Fibroblast of the aortic adventitia (primary cell): ENCODE data around the gene AMOT. TPM values are rescaled to one million over a fixed set of nuclear protein-coding genes. Genes with fewer than 3 reads are reported as not detected.
"Not testable (repeated sequence)": the region's sequence is repeated elsewhere in the genome, so short reads cannot be mapped to it uniquely, and the experiment has no call there.

Experiments used
- DNase-seq: peaks from one replicate; pipeline ENCODE4 v3.0.0-alpha.2; 2010; ENCODE audit warnings: low read depth
- H3K4me3 ChIP-seq: 2 replicates; pipeline ENCODE4 v1.5.1; 2011; ENCODE audit warnings: low read depth, mild to moderate bottlenecking, control low read depth, low read length, moderate library complexity
- total RNA-seq: library from RNA; depleted of rRNA; stranded (reverse); fragments of >200 nt; gene quantifications from 2 replicates; pipeline ENCODE4 v1.2.3, GENCODE V29; 2012; ENCODE audit warnings: low replicate concordance
- TF ChIP-seq, protein P1 (sequence below): IDR thresholded peaks from 2 replicates; pipeline ENCODE4 v1.5.1; 2011; ENCODE audit warnings: mild to moderate bottlenecking, low read length, control low read depth, inconsistent platforms; ENCODE audit not compliant: insufficient read depth

The AMOT gene
- total RNA-seq, 1 donor: 11.0 TPM

DNA sequence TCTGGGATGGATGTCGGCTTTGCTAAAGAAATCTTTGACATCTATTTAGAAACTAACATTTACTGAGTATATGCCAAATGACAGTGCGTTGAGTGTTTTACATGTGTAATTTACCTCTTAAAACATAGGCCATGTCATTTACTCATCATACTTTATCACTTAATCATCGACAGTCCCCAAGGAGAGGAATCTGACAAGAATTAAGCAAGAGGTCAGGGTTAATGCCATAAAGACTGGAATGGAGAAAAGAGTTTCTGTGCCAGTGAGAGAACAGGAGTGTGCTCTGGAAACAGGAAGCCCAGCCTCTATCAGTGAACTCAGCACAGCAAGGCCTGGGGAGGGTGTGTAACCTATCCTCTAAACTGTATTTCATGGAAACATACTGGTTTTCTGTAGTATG is 28.0 kb upstream of the AMOT start:
- TF ChIP-seq, protein P1, sequence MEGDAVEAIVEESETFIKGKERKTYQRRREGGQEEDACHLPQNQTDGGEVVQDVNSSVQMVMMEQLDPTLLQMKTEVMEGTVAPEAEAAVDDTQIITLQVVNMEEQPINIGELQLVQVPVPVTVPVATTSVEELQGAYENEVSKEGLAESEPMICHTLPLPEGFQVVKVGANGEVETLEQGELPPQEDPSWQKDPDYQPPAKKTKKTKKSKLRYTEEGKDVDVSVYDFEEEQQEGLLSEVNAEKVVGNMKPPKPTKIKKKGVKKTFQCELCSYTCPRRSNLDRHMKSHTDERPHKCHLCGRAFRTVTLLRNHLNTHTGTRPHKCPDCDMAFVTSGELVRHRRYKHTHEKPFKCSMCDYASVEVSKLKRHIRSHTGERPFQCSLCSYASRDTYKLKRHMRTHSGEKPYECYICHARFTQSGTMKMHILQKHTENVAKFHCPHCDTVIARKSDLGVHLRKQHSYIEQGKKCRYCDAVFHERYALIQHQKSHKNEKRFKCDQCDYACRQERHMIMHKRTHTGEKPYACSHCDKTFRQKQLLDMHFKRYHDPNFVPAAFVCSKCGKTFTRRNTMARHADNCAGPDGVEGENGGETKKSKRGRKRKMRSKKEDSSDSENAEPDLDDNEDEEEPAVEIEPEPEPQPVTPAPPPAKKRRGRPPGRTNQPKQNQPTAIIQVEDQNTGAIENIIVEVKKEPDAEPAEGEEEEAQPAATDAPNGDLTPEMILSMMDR: no peak
- DNase-seq: no peak
- no peak overlapping the region for H3K4me3 ChIP-seq

DNA sequence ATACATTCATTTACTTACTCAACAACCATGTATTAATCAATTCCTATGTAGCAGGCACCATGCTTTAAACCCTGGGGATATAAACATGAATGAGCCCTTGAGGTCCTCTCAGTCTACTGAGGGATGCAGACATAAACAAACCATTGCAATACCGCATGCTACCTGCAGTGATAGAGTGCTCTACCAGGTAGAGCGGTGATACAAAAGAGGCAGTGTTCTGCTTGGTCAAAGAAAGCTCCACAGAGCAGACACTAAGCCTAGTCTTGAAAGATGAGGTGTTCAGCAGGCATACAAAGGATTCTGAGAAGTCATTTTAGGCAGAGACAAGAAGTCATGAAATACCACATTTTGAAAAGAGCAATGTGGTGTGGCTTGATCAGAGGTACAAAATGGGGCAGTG is 26.9 kb upstream of the AMOT start:
- no peak overlapping the region for H3K4me3 ChIP-seq
- TF ChIP-seq, protein P1: no peak
- no peak for DNase-seq

GRCh38 chrX:112866175-112866574 is 25.5 kb upstream of the AMOT start:
- no peak for DNase-seq

DNA sequence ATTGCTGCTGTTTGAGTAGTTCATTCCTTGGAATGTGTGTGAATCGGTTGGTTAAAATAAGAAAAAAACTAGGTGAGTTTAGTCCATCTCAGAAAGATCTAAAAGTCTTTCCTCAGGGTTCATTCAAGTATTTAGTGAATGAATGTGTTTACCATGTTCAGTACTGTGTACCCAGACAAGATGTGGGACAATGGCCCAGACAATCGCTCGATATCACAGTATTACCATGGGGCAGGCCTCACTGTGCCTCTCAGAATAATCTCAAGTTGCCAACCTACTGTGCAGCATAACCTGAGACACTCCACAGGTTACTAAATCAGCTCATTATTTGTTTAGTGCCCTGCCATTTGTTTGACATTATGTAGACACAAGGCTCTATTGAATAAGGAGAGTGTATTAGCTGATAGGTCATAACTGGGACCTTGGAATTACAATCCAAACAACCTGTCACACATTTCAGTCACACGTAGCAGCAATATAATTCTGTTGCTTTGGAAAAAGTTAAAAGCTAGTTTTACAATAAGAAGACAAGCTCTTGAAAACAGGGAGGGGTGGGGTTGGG is 24.9 kb upstream of the AMOT start:
- no peak overlapping the region for H3K4me3 ChIP-seq
- no peak for DNase-seq
- TF ChIP-seq, protein P1: no peak

More at GRCh38 chrX:112866175-112866574, 25.5 kb upstream of the AMOT start:
- TF ChIP-seq, protein P1: no peak
- H3K4me3 ChIP-seq: no peak overlapping the region

- no peak overlapping the region for H3K4me3 ChIP-seq
- no peak for DNase-seq
- TF ChIP-seq, protein P1: no peak
Observed at GRCh38 chrX:112863850-112864249, 23.2 kb upstream of the AMOT start.

GRCh38 chrX:112857478-112857878 is 16.8 kb upstream of the AMOT start:
- no peak for DNase-seq

DNA sequence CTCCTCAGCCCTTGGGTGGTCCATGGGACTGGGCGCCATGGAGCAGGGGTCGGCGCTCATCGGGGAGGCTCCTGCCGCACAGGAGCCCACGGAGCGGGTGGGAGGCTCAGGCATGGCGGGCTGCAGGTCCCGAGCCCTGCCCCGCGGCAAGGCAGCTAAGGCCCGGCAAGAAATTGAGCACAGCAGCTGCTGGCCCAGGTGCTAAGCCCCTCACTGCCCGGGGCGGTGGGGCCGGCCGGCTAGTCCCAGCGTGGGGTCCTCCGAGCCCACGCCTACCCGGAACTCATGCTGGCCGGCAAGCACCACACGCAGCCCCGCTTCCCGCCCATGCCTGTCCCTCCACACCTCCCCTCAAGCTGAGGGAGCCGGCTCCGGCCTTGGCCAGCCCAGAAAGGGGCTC is 14.3 kb upstream of the AMOT start:
- not testable (repeated sequence) for DNase-seq

More at GRCh38 chrX:112857478-112857878, 16.8 kb upstream of the AMOT start:
- H3K4me3 ChIP-seq: no peak overlapping the region
- TF ChIP-seq, protein P1: no peak

More for the DNA sequence above, 14.3 kb upstream of the AMOT start:
- not testable (repeated sequence) for H3K4me3 ChIP-seq
